Activated CD4-positive, alpha-beta memory T cell treated with anti-CD3 and anti-CD28 coated beads for 36 hours (primary cell): Measurements from ENCODE around the gene QRFP. TPM values are rescaled to one million over a fixed set of nuclear protein-coding genes. Genes with fewer than 3 reads are reported as not detected.

Experiments
- CTCF ChIA-PET: fragments of 350-600 bp; sonication (Branson Sonifier 250); formaldehyde crosslinking; loops from one replicate; lab custom pipeline; 2021; ENCODE audit warnings: antibody characterized with exemption, inconsistent platforms; lab: Charles Lee
- POLR2A ChIA-PET: fragments of 350-600 bp; sonication (Branson Sonifier 250); formaldehyde crosslinking; loops from one replicate; lab custom pipeline; 2021; ENCODE audit warnings: antibody characterized with exemption; lab: Charles Lee
- DNase-seq: peaks from one replicate; pipeline ENCODE4 v3.0.0-alpha.2; 2020
- H3K27ac Mint-ChIP-seq: one replicate; pipeline ENCODE4 v1.8.0; 2021; ENCODE audit warnings: mixed read lengths
- H3K27me3 Mint-ChIP-seq: one replicate; pipeline ENCODE4 v1.8.0; 2021; ENCODE audit warnings: mixed read lengths
- H3K36me3 Mint-ChIP-seq: one replicate; pipeline ENCODE4 v1.8.0; 2021; ENCODE audit warnings: mixed read lengths
- H3K4me1 Mint-ChIP-seq: one replicate; pipeline ENCODE4 v1.8.0; 2021; ENCODE audit warnings: low read depth, mixed read lengths
- H3K4me3 Mint-ChIP-seq: one replicate; pipeline ENCODE4 v1.8.0; 2021; ENCODE audit warnings: mild to moderate bottlenecking, mixed read lengths
- H3K9me3 Mint-ChIP-seq: one replicate; pipeline ENCODE4 v1.8.0; 2021; ENCODE audit warnings: mixed read lengths
- intact Hi-C: fragments of 100-400 bp; cut with micrococcal nuclease; formaldehyde crosslinking; loops from one replicate; pipeline ENCODE4 v1.15.1; 2023
- total RNA-seq, 2 experiments: library from RNA; stranded (reverse); gene quantifications; one replicate each; pipeline ENCODE4 v1.2.3, GENCODE V29; 2021

The QRFP gene
- total RNA-seq, 2 experiments from 2014 or later, result not detected

- intact Hi-C loops, result no loop called here
- Mint-ChIP-seq H3K4me3 (no peak overlapping the region), H3K9me3 (no peaks in the 10 kb centered on the region), H3K27ac (no peak overlapping the region), H3K4me1 (no peaks in the 10 kb centered on the region), H3K36me3 (no peaks in the 10 kb centered on the region), H3K27me3 (peaks cover 2% of the 10 kb centered on the region)
- DNase-seq, result no peak
- POLR2A ChIA-PET, result no interaction called here
- CTCF ChIA-PET, result no interaction called here
These were observed 7.7 kb upstream of the QRFP start for GRCh38 chr9:130904070-130905044.

- CTCF ChIA-PET, result no interaction called here
- H3K4me3 Mint-ChIP-seq, result no peak overlapping the region
- peaks cover 2% of the 10 kb centered on the region for H3K27me3 Mint-ChIP-seq
- POLR2A ChIA-PET, result no interaction called here
- intact Hi-C loops, result no loop called here
- DNase-seq, result no peak
- H3K27ac Mint-ChIP-seq, result no peak overlapping the region
- no peaks in the 10 kb centered on the region for H3K9me3 Mint-ChIP-seq
- H3K36me3 Mint-ChIP-seq, result no peaks in the 10 kb centered on the region
- no peaks in the 10 kb centered on the region for H3K4me1 Mint-ChIP-seq
These were observed 6.8 kb upstream of the QRFP start for GRCh38 chr9:130903194-130904069.

GRCh38 chr9:130902204-130903185, 5.9 kb upstream of the QRFP start:
- H3K27ac Mint-ChIP-seq, result no peak overlapping the region
- no peaks in the 10 kb centered on the region for H3K4me1 Mint-ChIP-seq
- no peak overlapping the region for H3K4me3 Mint-ChIP-seq
- CTCF ChIA-PET, result no interaction called here
- DNase-seq, result no peak
- H3K9me3 Mint-ChIP-seq, result no peaks in the 10 kb centered on the region
- H3K27me3 Mint-ChIP-seq, result peaks cover 2% of the 10 kb centered on the region
- no peaks in the 10 kb centered on the region for H3K36me3 Mint-ChIP-seq
- POLR2A ChIA-PET, result no interaction called here
- intact Hi-C loops, result no loop called here

- ChIA-PET POLR2A (no interaction called here), CTCF (no interaction called here)
- no peak overlapping the region for H3K27ac Mint-ChIP-seq
- H3K4me3 Mint-ChIP-seq, result no peak overlapping the region
- peaks cover 2% of the 10 kb centered on the region for H3K27me3 Mint-ChIP-seq
- DNase-seq, result no peak
- H3K4me1 Mint-ChIP-seq, result no peaks in the 10 kb centered on the region
- H3K9me3 Mint-ChIP-seq, result no peaks in the 10 kb centered on the region
- intact Hi-C loops, result no loop called here
- no peaks in the 10 kb centered on the region for H3K36me3 Mint-ChIP-seq
These were observed 5.0 kb upstream of the QRFP start for GRCh38 chr9:130901498-130902203.

- H3K27ac Mint-ChIP-seq, result no peak overlapping the region
- intact Hi-C loops, result no loop called here
- H3K9me3 Mint-ChIP-seq, result no peaks in the 10 kb centered on the region
- ChIA-PET CTCF (no interaction called here), POLR2A (no interaction called here)
- no peaks in the 10 kb centered on the region for H3K36me3 Mint-ChIP-seq
- peaks cover 2% of the 10 kb centered on the region for H3K27me3 Mint-ChIP-seq
- DNase-seq, result no peak
- no peaks in the 10 kb centered on the region for H3K4me1 Mint-ChIP-seq
- H3K4me3 Mint-ChIP-seq, result no peak overlapping the region
These were observed 4.3 kb upstream of the QRFP start for GRCh38 chr9:130900701-130901497.

- no peaks in the 10 kb centered on the region for H3K36me3 Mint-ChIP-seq
- ChIA-PET CTCF (no interaction called here), POLR2A (no interaction called here)
- no peak for DNase-seq
- no peak overlapping the region for H3K27ac Mint-ChIP-seq
- H3K27me3 Mint-ChIP-seq, result peaks cover 2% of the 10 kb centered on the region
- intact Hi-C loops, result no loop called here
- no peak overlapping the region for H3K4me3 Mint-ChIP-seq
- no peaks in the 10 kb centered on the region for H3K9me3 Mint-ChIP-seq
- H3K4me1 Mint-ChIP-seq, result no peaks in the 10 kb centered on the region
These were observed 2.6 kb upstream of the QRFP start for GRCh38 chr9:130899051-130899748.

DNA sequence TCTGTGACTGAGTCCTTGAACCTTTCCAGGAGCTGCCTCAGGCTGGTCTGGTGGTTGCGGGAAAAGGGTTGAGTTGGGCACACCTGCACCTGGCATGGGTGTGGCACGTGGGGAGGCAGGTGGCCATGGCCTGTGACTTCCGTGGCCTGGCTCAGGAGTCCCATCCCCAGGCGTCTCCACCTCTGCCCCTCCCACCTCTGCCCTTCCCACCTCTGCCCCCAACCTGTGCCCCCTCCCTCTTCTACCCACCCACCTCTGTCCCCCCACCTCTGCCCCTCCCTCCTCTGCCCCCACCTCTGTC, 1.9 kb upstream of the QRFP start:
- ChIA-PET POLR2A (no interaction called here), CTCF (no interaction called here)
- Mint-ChIP-seq H3K9me3 (no peaks in the 10 kb centered on the region), H3K27ac (no peak overlapping the region), H3K27me3 (peaks cover 2% of the 10 kb centered on the region), H3K36me3 (no peaks in the 10 kb centered on the region), H3K4me1 (no peaks in the 10 kb centered on the region), H3K4me3 (no peak overlapping the region)
- no peak for DNase-seq
- intact Hi-C loops, result no loop called here

- no peak for DNase-seq
- intact Hi-C loops, result no loop called here
- Mint-ChIP-seq H3K4me1 (no peaks in the 10 kb centered on the region), H3K36me3 (no peaks in the 10 kb centered on the region), H3K27me3 (peaks cover 2% of the 10 kb centered on the region), H3K9me3 (no peaks in the 10 kb centered on the region), H3K4me3 (no peak overlapping the region), H3K27ac (no peak overlapping the region)
- POLR2A ChIA-PET, result no interaction called here
- CTCF ChIA-PET, result no interaction called here
These were observed 1.4 kb upstream of the QRFP start for GRCh38 chr9:130897848-130898551.

DNA sequence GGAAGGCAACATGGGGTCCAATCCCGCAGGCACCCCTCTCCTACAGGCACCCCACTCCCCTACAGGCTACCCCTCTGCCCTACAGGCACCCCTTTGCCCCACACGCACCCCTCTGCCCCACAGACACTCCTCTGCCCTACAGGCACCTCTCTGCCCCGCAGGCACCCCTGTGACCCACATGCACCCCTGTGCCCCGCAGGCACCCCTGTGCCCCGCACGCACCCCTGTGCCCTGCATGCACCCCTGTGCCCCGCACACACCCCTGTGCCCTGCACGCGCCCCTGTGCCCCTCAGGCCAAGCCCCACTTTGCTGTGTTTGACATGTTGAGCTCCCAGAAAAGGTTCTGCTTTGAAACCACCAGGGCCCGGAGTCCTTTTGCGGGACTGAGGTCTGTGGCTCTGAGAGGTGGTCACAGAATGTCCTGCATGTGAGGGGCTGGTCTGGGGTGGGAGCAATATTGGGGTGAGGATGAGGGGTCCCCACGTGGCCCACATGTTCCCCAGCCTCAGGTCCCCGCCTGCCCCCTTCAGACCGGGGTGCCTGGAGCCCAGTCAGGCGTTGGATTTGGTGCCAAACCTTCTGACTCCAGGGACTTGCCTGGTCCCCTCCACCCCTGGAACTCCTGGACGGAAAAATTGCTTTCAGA, 616 bp upstream of the QRFP start:
- CTCF ChIA-PET, result no interaction called here
- POLR2A ChIA-PET, result no interaction called here
- no peaks in the 10 kb centered on the region for H3K4me1 Mint-ChIP-seq
- H3K36me3 Mint-ChIP-seq, result no peaks in the 10 kb centered on the region
- intact Hi-C loops, result no loop called here
- no peaks in the 10 kb centered on the region for H3K9me3 Mint-ChIP-seq
- no peak for DNase-seq
- no peak overlapping the region for H3K27ac Mint-ChIP-seq
- no peak overlapping the region for H3K4me3 Mint-ChIP-seq
- peaks cover 2% of the 10 kb centered on the region for H3K27me3 Mint-ChIP-seq
